ENCODE measurements around the gene TIMM22. TPM values are rescaled to one million over a fixed set of nuclear protein-coding genes. Genes with fewer than 3 reads are reported as not detected.
"Not testable (repeated sequence)": the region's sequence is repeated elsewhere in the genome, so short reads cannot be mapped to it uniquely, and the experiment has no call there.

The TIMM22 gene
- total RNA-seq, 1 donor from 2014 or later = 14.1 TPM

GRCh38 chr17:968812-969730 is 27.9 kb upstream of the TIMM22 start:
- H3K4me3 Mint-ChIP-seq (ENCODE audit: low read depth) = no peak overlapping the region
- H3K27ac Mint-ChIP-seq = peak overlapping the region; percentile 68
- H3K36me3 Mint-ChIP-seq (ENCODE audit: insufficient read depth) = peaks cover 2% of the 10 kb centered on the region

GRCh38 chr17:969811-970355 is 27.0 kb upstream of the TIMM22 start:
- Mint-ChIP-seq H3K9me3 (ENCODE audit: low read depth) (no peaks in the 10 kb centered on the region), H3K27ac (peak overlapping the region; percentile 86), H3K27me3 (no peaks in the 10 kb centered on the region), H3K4me3 (ENCODE audit: low read depth) (no peak overlapping the region), H3K36me3 (ENCODE audit: insufficient read depth) (peaks cover 2% of the 10 kb centered on the region), H3K4me1 (ENCODE audit: low read depth) (peaks cover 38% of the 10 kb centered on the region)
- DNase-seq (ENCODE audit: low spot score, unreplicated experiment) = no peak
- TF ChIP-seq CTCF (IDR thresholded peaks at IDR 0.05; ENCODE audit: unreplicated experiment) = no peak

More at GRCh38 chr17:968812-969730, 27.9 kb upstream of the TIMM22 start:
- no peak for TF ChIP-seq CTCF (IDR thresholded peaks at IDR 0.05; ENCODE audit: unreplicated experiment)
- Mint-ChIP-seq H3K27me3 (no peaks in the 10 kb centered on the region), H3K4me1 (ENCODE audit: low read depth) (peaks cover 46% of the 10 kb centered on the region), H3K9me3 (ENCODE audit: low read depth) (no peaks in the 10 kb centered on the region)
- no peak for DNase-seq (ENCODE audit: low spot score, unreplicated experiment)

- no peak for TF ChIP-seq CTCF (IDR thresholded peaks at IDR 0.05; ENCODE audit: unreplicated experiment)
- H3K4me1 Mint-ChIP-seq (ENCODE audit: low read depth) = peaks cover 33% of the 10 kb centered on the region
- H3K27me3 Mint-ChIP-seq = no peaks in the 10 kb centered on the region
- DNase-seq (ENCODE audit: low spot score, unreplicated experiment) = no peak
- H3K4me3 Mint-ChIP-seq (ENCODE audit: low read depth) = no peak overlapping the region
- peaks cover 2% of the 10 kb centered on the region for H3K36me3 Mint-ChIP-seq (ENCODE audit: insufficient read depth)
- H3K9me3 Mint-ChIP-seq (ENCODE audit: low read depth) = no peaks in the 10 kb centered on the region
- H3K27ac Mint-ChIP-seq = peak overlapping the region; percentile 86
Measured at GRCh38 chr17:970364-970763, 26.6 kb upstream of the TIMM22 start.

- not testable (repeated sequence) for DNase-seq (ENCODE audit: low spot score, unreplicated experiment); H3K36me3 Mint-ChIP-seq (ENCODE audit: insufficient read depth); H3K27ac Mint-ChIP-seq; H3K9me3 Mint-ChIP-seq (ENCODE audit: low read depth); H3K27me3 Mint-ChIP-seq; H3K4me3 Mint-ChIP-seq (ENCODE audit: low read depth)
- peaks cover 29% of the 10 kb centered on the region for H3K4me1 Mint-ChIP-seq (ENCODE audit: low read depth)
Measured at GRCh38 chr17:971861-972260, 25.1 kb upstream of the TIMM22 start.

- no peak overlapping the region for H3K4me3 Mint-ChIP-seq (ENCODE audit: low read depth)
- no peaks in the 10 kb centered on the region for H3K9me3 Mint-ChIP-seq (ENCODE audit: low read depth)
- H3K27ac Mint-ChIP-seq = peak overlapping the region; percentile 98
- peaks cover 31% of the 10 kb centered on the region for H3K4me1 Mint-ChIP-seq (ENCODE audit: low read depth)
- peaks cover 2% of the 10 kb centered on the region for H3K36me3 Mint-ChIP-seq (ENCODE audit: insufficient read depth)
- no peak for DNase-seq (ENCODE audit: low spot score, unreplicated experiment)
- TF ChIP-seq CTCF (IDR thresholded peaks at IDR 0.05; ENCODE audit: unreplicated experiment) = no peak
- H3K27me3 Mint-ChIP-seq = peaks cover 7% of the 10 kb centered on the region
Measured at GRCh38 chr17:973053-973452, 23.9 kb upstream of the TIMM22 start.

- not testable (repeated sequence) for H3K36me3 Mint-ChIP-seq (ENCODE audit: insufficient read depth); H3K9me3 Mint-ChIP-seq (ENCODE audit: low read depth); H3K27me3 Mint-ChIP-seq; DNase-seq (ENCODE audit: low spot score, unreplicated experiment); H3K4me3 Mint-ChIP-seq (ENCODE audit: low read depth)
- Mint-ChIP-seq H3K27ac (peak overlapping the region; percentile 20), H3K4me1 (ENCODE audit: low read depth) (peaks cover 23% of the 10 kb centered on the region)
Measured at GRCh38 chr17:974778-975177, 22.2 kb upstream of the TIMM22 start.

Data from progenitor cell of endocrine pancreas (in vitro differentiated cells).